Measurements from ENCODE around the gene C2CD3.
"Not testable (repeated sequence)": the region's sequence is repeated elsewhere in the genome, so short reads cannot be mapped to it uniquely, and the experiment has no call there.

Gene C2CD3

GRCh38 chr11:74120260-74121035 is 50.4 kb downstream of the C2CD3 start:
- not testable (repeated sequence) for DNase-seq

GRCh38 chr11:74116719-74117118 is 54.1 kb downstream of the C2CD3 start:
- no peak for DNase-seq

GRCh38 chr11:74112877-74113276 is 57.9 kb downstream of the C2CD3 start:
- no peak for DNase-seq

- no peak for DNase-seq
Measured at GRCh38 chr11:74106124-74106523, 64.7 kb downstream of the C2CD3 start.

GRCh38 chr11:74102321-74102720 is 68.5 kb downstream of the C2CD3 start:
- DNase-seq: no peak

GRCh38 chr11:74100735-74101134 is 70.1 kb downstream of the C2CD3 start:
- no peak for DNase-seq

GRCh38 chr11:74100231-74100630 is 70.6 kb downstream of the C2CD3 start:
- no peak for DNase-seq

- DNase-seq: no peak
Measured at GRCh38 chr11:74097686-74098237, 73.0 kb downstream of the C2CD3 start.

GRCh38 chr11:74094393-74094792 is 76.4 kb downstream of the C2CD3 start:
- DNase-seq: no peak

- DNase-seq: no peak
Measured at GRCh38 chr11:74092425-74092824, 78.4 kb downstream of the C2CD3 start.

- DNase-seq: no peak
Measured at GRCh38 chr11:74091549-74091948, 79.3 kb downstream of the C2CD3 start.

GRCh38 chr11:74090701-74091100 is 80.1 kb downstream of the C2CD3 start:
- no peak for DNase-seq

- DNase-seq: no peak
Measured at GRCh38 chr11:74086242-74086884, 84.4 kb downstream of the C2CD3 start.

- no peak for DNase-seq
Measured at GRCh38 chr11:74085542-74085892, 85.3 kb downstream of the C2CD3 start.

- DNase-seq: no peak
Measured at GRCh38 chr11:74084796-74085541, 85.8 kb downstream of the C2CD3 start.

- DNase-seq: not testable (repeated sequence)
Measured at GRCh38 chr11:74083927-74084326, 86.9 kb downstream of the C2CD3 start.

GRCh38 chr11:74081428-74081827 is 89.4 kb downstream of the C2CD3 start:
- DNase-seq: no peak

GRCh38 chr11:74077193-74077592 is 93.6 kb downstream of the C2CD3 start:
- no peak for DNase-seq

GRCh38 chr11:74072721-74073120 is 98.1 kb downstream of the C2CD3 start:
- no peak for DNase-seq

- DNase-seq: no peak
Measured at GRCh38 chr11:74072286-74072685, 98.5 kb downstream of the C2CD3 start.

- no peak for DNase-seq
Measured at GRCh38 chr11:74070723-74071492, 99.9 kb downstream of the C2CD3 start.

GRCh38 chr11:74069146-74070046 is 101.4 kb downstream of the C2CD3 start:
- no peak for DNase-seq
